ENCODE measurements around the gene PPP1R3G.

The PPP1R3G gene

GRCh38 chr6:5071216-5071615 is 13.9 kb upstream of the PPP1R3G start:
- DNase-seq (ENCODE audit: low read depth, low spot score): no peak

DNA sequence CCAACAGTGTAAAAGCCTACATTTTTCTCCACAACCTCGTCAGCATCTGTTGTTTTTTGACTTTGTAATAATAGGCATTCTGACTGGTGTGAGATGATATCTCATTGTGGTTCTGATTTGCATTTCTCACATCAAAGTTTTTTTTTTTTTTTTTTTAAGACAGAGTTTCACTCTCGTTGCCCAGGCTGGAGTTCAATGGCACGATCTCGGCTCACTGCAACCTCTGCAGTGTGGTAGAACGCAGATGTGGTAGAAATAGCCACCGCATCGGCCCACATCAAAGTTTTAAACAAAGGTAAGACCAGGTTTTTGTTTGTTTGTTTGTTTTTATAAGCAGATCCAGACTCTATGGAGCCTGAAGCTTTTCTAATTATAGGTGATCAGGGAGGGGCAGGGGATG is 12.7 kb upstream of the PPP1R3G start:
- DNase-seq (ENCODE audit: low read depth, low spot score): no peak

- no peak for DNase-seq (ENCODE audit: low read depth, low spot score)
Measured at GRCh38 chr6:5073992-5074391, 11.1 kb upstream of the PPP1R3G start.

DNA sequence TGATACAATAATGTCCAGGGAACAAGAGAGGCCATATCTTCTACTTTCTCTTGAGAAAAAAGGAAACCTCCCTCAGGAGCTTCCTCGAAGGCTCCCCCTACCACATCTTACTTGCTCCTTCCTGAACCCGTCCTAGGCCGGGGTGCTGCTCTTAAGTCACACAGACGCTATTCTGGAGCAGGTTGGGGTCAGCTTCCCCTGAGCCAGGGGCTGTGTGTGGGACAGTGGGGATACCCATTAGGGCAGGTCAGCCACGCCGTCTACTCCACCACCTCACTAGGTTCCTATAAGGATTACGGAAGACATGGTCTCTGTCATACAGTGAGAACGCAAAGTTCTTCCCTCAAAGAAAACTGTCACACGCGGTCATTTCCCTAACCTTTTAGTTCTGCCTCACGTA is 8.2 kb upstream of the PPP1R3G start:
- DNase-seq (ENCODE audit: low read depth, low spot score): no peak

- no peak for DNase-seq (ENCODE audit: low read depth, low spot score)
Measured at GRCh38 chr6:5078121-5078669, 6.9 kb upstream of the PPP1R3G start.

- DNase-seq (ENCODE audit: low read depth, low spot score): no peak
Measured at GRCh38 chr6:5079692-5080091, 5.4 kb upstream of the PPP1R3G start.

GRCh38 chr6:5080574-5080973 is 4.6 kb upstream of the PPP1R3G start:
- DNase-seq (ENCODE audit: low read depth, low spot score): no peak

- DNase-seq (ENCODE audit: low read depth, low spot score): no peak
Measured at GRCh38 chr6:5081182-5081581, 4.0 kb upstream of the PPP1R3G start.

- DNase-seq (ENCODE audit: low read depth, low spot score): no peak
Measured at GRCh38 chr6:5081955-5082354, 3.2 kb upstream of the PPP1R3G start.

DNA sequence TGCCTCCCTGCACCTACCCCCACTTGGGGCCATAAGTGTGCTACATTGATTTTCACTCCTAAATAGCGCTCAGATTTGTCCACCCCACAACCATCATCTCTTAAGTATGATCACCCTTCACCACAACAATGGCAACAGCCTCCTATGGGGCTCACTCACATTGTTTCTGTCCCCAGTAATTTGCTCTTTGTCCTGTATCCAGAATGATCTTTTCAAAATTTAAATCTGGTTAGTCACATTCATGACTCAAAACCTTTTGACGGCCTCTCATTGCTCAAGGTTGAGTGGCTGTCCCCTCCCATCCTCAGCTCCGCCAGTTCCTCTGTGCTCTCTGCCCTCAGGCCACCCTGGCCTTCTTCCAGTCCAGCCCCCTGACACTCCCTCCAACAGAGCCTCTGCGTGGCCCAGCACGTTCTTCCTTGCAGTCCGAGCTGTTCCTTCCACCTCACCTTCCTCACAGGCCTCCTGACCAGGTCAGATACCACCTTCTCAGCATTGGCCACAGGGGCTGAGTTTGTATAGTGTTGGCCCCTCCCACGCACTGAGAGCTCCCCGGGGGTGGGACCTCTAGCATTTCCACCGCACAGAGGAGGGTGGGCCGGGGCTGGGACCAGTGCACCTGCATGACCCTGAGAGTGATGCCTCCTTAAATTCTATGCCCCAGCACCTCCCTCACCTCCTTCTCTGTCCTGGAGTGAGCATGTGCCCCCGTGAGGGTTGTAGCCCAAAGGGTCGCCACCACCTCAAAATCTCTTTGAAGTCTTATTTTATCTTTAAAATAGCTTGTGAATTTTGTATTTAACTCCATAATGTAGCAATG is 2.4 kb upstream of the PPP1R3G start:
- no peak for DNase-seq (ENCODE audit: low read depth, low spot score)

DNA sequence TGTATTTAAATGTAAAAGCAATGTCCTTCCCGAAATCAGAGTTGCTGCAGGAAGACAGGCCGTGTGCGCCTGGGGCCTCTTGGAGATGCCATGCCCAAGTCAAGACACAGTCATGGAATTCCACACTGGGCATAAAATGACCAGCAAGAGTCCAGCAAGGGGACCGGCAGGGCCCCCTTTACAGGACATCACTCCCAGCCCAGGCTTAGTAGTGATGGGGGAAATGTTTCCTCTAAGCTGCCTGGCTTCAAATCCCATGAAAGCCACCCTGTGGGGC is 1.9 kb upstream of the PPP1R3G start:
- DNase-seq (ENCODE audit: low read depth, low spot score): no peak

DNA sequence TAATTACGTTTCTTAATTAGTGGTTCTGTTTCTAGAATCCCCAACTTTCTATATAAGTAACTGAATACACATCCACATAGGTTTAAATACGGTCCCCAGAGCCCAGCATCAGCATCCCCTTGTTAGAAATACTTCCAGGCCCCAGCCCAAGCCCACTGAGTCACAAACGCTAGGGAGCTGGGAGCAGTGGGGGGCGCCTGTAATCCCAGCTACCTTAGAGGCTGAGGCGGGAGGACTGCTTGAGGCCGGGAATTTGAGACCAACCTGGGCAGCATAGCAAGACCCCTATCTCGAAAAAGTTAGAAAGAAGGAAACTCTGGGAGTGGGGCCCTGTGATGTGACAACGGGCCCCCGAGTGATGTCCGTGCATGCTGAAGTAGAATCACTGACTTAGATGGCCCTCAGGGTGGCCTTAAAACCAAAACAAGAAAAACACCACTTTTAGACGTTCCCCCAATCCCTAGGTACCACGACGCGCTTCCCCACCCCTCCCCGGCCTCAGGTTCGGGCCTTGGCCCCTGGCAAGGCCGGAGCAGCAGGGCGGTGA is 1.3 kb upstream of the PPP1R3G start:
- no peak for DNase-seq (ENCODE audit: low read depth, low spot score)

DNA sequence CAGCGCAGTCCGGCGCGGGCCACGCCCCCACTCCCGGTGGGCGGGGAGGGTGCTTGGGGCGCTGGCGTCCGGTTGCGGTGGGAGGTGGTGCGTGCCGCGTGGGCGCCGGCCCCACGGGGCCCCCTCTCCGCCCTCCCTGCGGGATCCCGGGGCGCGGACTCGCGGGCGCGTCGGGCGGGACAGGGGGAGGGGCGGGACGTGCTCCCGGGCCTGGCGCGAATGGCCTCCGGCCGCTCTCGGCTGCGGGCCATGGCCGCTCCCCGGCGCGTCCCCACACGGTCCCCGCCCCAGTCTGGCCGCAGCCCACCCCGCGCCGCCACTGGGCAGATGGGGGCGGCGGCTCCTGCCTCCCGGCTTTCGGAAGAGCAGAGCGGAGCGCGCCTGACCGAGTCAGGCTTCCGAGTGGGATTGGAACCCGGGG is 771 bp upstream of the PPP1R3G start:
- DNase-seq (ENCODE audit: low read depth, low spot score): no peak

DNA sequence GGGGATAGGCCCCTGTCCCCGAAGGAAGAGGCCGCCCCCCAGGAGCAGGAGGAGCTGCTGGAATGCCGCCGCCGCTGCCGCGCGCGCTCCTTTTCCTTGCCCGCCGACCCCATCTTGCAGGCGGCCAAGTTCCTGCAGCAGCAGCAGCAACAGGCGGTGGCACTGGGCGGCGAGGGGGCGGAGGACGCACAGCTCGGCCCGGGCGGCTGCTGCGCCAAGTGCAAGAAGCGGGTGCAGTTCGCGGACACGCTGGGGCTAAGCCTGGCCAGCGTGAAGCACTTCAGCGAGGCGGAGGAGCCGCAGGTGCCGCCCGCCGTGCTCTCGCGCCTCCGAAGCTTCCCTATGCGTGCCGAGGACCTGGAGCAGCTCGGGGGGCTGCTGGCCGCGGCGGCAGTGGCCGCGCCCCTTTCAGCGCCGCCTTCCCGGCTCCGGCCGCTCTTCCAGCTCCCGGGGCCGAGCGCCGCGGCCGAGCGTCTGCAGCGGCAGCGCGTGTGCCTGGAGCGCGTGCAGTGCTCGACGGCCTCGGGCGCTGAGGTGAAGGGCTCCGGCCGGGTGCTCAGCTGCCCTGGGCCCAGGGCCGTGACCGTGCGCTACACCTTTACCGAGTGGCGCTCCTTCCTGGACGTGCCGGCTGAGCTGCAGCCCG is 630 bp downstream of the PPP1R3G start:
- no peak for DNase-seq (ENCODE audit: low read depth, low spot score)

- DNase-seq (ENCODE audit: low read depth, low spot score): no peak
Measured at GRCh38 chr6:5086294-5086890, 1.3 kb downstream of the PPP1R3G start.

- DNase-seq (ENCODE audit: low read depth, low spot score): no peak
Measured at GRCh38 chr6:5087389-5087788, 2.2 kb downstream of the PPP1R3G start.

- DNase-seq (ENCODE audit: low read depth, low spot score): no peak
Measured at GRCh38 chr6:5088780-5089179, 3.6 kb downstream of the PPP1R3G start.

- DNase-seq (ENCODE audit: low read depth, low spot score): no peak
Measured at GRCh38 chr6:5089481-5090438, 4.6 kb downstream of the PPP1R3G start.

DNA sequence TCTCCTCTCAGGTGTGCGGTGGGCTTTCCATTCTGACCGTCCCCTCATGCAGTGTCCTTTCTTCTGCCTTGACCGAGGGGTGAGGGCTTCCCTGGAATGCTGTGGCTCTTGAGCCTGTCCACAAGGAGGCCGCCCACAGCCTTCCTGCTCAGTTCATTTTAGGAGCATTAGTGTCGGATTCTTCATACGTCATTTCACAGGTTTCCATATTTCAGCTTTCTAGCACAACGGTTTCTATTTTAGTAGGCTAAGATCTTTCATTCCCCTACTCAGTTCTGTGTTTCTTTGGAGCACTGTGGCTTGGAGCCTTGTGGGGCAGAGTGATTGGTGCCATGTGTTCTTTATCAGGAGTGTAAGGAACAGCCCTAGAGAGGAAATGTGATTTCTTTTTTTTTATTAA is 5.5 kb downstream of the PPP1R3G start:
- no peak for DNase-seq (ENCODE audit: low read depth, low spot score)

DNA sequence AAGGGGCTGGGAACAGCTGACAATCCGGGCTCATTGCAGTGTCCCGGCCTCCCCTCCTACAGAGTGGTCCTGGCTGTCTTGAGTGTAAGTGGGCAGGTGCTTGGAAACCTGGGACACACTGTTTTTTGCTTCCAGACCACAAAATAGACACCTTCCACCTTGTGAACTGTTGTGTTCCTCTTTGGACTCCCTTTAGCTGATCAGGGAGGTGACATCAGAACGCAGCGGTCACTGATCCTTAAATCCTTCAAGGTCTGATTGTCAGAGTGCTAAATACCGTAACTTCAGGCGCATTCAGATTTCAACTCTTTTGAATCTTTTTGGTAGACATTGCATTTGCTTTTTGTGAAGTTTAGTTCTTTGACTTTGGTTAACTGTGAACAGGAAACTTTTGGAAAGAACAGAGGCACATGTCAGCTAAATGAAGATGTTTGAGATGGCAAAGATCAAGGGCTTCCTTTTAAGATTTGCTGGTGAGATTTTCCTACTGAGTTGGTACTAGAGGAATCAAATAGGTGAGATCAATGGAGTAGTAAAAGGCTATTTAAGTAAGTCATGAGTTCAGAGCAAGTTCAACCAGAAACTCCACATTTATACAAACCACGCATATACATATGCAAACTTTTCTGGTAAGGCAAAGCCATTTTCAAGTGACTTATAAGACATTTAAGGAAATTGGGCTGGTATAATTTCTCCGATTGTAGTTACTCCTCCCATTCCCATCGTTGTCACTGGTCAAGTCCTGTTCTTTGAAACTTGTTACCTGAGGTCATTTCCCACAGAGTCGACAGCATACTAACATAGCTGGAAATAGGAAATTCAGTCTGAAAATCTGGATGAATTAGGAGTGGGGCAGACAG is 6.3 kb downstream of the PPP1R3G start:
- no peak for DNase-seq (ENCODE audit: low read depth, low spot score)

Data from brain pericyte (primary cell).